ENCODE results near the gene NLRP3. TPM values are rescaled to one million over a fixed set of nuclear protein-coding genes. Genes with fewer than 3 reads are reported as not detected.
"Not testable (repeated sequence)": the region's sequence is repeated elsewhere in the genome, so short reads cannot be mapped to it uniquely, and the experiment has no call there.

NLRP3 gene
- total RNA-seq (2014; rRNA removed; shearing (Covaris generic)), result 0.55 and 1.4 TPM in 2 replicates

DNA sequence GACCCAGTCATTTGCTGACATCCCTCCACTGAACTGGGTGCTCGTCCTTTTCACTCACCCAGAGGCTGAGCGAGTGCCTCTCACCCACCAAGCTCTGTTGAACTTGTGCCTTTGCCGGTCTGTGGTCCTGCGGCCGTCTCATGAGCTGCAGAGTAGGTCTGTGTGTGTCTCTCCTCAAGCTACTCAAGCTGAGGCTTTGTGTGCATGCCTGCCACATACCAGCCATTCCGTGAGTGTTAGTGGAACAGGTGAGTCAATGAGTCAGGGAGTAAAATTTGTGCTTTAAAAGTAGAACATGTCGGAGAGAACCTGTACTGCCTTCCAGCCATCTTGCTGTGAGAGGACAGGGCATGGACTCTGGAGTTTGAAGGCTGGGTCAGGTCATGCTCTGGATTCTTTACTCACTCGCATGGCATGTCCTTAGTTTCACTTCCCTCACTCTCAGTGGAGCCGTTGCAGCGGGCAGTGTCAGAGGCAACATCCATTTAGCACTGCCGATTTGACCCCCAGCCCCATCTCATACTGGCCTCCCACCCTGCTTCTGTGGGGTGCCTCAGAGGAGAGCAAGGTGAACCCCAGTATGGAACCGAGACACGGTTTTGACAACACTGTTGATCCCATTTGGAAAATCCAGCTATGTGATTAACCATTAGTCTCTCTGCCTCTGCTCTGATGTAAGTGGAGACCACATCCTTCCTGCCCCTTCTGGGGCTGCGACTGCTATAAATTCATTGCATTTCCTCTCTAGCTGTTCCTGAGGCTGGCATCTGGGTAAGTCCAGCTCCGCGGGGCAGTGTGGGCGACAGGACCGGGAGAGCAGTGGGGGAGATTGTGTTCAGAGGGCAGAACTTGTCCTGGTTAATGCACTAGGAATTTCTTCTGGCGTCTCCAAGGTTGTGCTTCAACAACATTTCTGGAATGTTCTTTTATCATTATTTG, at the start of gene NLRP3:
TSS of gene NLRP3 (plus strand) at position 751 of the 939 bp plus-strand sequence. CDS start 2,628 bp downstream, outside the sequence.
- no peak for DNase-seq
- Histone ChIP-seq H3K36me3 (replicated peaks; ENCODE audit: control insufficient read depth, insufficient read depth, low read length) (no peaks in the 10 kb centered on the region), H3K27me3 (ENCODE audit: control insufficient read depth, insufficient read depth, low read length) (no peaks in the 10 kb centered on the region), H3K4me3 (ENCODE audit: insufficient read depth, low read depth, low read length) (no peak within 1 kb of the TSS)

DNA sequence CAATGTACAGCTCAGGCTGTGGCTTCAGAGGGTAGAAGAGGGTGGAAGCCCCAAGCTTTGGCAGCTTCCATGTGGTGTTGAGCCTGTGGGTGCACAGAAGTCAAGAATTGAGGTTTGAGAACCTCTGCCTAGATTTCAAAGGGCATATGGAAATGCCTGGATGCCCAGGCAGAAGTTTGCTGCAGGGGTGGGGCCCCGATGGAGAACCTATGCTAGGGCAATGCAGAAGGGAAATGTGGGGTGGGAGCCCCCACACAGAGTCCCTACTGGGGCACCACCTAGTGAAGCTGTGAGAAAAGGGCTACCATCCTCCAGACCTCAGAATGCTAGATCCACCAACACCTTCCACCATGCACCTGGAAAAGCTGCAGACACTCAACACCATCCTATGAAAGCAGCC, 49.6 kb upstream of the NLRP3 start:
- not testable (repeated sequence) for DNase-seq; H3K4me3 ChIP-seq (ENCODE audit: insufficient read depth, low read depth, low read length); H3K27me3 ChIP-seq (ENCODE audit: control insufficient read depth, insufficient read depth, low read length); H3K36me3 ChIP-seq (replicated peaks; ENCODE audit: control insufficient read depth, insufficient read depth, low read length)

DNA sequence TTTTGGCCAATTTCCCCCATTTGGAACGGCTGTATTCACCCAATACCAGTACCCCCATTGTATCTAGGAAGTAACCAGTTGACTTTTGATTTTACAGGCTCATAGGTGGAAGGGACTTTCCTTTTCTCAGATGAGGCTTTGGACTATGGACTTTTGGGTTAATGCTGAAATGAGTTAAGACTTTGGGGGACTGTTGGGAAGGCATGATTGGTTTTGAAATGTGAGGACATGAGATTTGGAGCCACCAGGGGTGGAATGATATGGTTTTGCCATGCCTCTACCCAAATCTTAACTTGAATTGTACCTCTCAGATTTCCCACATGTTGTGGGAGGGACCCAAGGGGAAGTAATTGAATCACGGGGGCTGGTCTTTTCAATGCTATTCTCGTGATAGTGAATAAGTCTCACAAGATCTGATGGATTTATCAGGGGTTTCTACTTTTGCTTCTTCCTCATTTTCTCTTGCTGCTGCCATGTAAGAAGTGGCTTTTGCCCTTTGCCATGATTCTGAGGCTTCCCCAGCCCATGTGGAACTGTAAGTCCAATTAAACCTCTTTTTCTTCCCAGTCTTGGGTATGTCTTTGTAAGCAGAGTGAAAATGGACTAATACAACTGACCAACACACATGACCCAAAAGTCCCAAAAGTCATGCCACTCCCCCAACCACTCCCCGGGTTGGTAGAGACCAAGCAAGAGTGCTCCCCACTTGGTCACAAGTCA, 48.9 kb upstream of the NLRP3 start:
- Histone ChIP-seq H3K27me3 (ENCODE audit: control insufficient read depth, insufficient read depth, low read length) (no peaks in the 10 kb centered on the region), H3K4me3 (ENCODE audit: insufficient read depth, low read depth, low read length) (no peak overlapping the region), H3K36me3 (replicated peaks; ENCODE audit: control insufficient read depth, insufficient read depth, low read length) (no peaks in the 10 kb centered on the region)
- DNase-seq, result no peak

DNA sequence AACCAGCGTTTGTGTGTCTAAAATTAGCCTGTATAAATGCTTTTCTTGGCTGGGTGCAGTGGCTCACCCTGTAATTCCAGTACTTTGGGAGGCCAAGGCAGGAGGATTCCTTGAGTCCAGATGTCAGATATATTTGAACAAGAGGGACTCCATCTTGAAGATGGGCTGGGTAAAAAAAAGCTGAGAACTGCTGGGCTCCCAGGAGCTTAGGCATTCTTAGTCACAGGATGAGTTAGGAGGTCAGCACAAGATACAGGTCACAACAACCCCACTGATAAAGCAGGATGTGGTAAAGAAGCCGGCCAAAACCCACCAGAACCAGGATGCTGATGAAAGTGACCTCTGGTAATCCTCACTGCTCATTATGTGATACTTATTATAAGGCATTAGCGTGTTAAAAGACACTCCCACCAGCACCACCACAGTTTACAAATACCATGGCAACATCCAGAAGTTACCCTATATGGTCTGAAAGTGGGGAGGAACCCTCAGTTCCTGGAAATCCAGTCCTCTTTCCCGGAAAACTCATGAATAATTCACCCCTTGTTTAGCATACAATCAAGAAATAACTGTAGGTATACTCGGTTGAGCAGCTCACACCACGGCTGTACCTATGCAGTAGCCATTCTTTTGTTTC, 48.1 kb upstream of the NLRP3 start:
- no peaks in the 10 kb centered on the region for H3K27me3 ChIP-seq (ENCODE audit: control insufficient read depth, insufficient read depth, low read length)
- no peak overlapping the region for H3K4me3 ChIP-seq (ENCODE audit: insufficient read depth, low read depth, low read length)
- DNase-seq, result no peak
- H3K36me3 ChIP-seq (replicated peaks; ENCODE audit: control insufficient read depth, insufficient read depth, low read length), result no peaks in the 10 kb centered on the region

DNA sequence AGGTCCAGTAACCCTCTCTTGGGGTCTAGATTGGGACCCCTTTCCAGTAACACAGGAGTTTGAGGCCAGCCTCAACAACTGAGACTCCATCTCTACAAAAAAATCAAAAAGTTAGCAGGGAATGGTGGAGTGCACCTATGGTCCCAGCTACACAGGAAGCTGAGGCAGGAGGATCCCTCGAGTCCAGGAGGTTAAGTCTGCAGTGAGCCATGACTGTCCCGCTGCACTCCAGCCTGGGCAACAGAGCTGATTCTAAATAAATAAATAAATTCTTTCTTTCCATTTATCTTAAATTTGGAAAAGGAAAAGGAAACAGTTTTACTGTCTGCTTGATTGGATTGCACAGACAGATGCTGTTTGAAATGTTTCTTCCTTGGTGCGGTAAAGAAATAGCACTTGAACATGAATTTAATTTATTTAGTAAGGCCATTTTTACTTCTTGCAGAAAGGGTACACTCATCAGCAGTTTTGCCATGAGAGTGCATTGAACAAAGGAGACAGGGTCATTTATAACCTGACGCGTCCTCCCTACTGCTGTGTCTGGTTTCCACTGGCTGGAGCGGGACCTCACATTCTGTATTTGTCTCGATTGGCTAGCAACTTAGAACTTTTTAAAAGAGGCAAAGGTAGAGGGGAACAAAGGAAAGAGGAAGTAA, 47.4 kb upstream of the NLRP3 start:
- no peak for DNase-seq
- Histone ChIP-seq H3K27me3 (ENCODE audit: control insufficient read depth, insufficient read depth, low read length) (no peaks in the 10 kb centered on the region), H3K4me3 (ENCODE audit: insufficient read depth, low read depth, low read length) (no peak overlapping the region), H3K36me3 (replicated peaks; ENCODE audit: control insufficient read depth, insufficient read depth, low read length) (no peaks in the 10 kb centered on the region)

DNA sequence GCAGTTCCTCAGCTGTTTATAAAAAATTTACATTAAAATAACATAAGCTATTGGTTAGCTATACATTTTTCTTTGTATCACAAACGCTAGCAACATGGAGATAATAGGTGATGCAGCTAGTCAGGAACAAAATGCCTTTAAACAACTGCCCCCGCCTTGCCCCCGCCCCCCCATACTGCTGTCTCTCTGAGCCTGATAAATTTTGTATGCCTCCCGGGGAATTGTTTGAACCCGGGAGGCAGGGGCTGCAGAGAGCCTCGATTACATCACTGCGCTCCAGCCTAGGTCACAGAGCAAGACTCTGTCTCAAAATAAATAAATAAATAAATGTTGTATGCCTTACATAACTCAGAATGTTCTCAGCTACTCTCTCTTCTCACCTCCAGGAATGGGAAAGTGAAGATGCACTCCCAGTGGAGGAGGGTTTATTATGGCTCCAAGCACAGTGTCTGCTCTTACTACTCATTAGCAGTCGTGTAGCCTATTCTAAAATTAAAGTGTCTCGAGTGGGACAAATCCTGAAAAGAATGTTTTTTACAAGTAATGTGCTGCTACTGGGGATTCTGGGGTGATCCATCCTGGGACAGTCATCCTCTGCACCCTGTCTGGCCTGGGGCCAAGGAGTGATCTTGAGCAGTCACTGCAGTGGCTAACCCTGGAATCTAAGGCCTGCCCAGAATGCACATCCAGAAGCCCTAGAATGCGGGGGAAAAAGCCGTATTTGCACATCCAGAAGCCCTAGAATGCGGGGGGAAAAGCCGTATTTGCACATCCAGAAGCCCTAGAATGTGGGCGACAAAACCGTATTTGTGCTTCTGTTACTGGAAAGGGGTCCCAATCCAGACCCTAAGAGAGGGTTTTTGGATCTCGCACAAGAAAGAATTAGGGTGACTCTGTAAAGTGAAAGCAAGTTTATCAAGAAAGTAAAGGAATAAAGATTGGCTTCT, 44.9 kb upstream of the NLRP3 start:
- H3K36me3 ChIP-seq (replicated peaks; ENCODE audit: control insufficient read depth, insufficient read depth, low read length), result no peaks in the 10 kb centered on the region
- H3K4me3 ChIP-seq (ENCODE audit: insufficient read depth, low read depth, low read length), result no peak overlapping the region
- H3K27me3 ChIP-seq (ENCODE audit: control insufficient read depth, insufficient read depth, low read length), result no peaks in the 10 kb centered on the region
- no peak for DNase-seq

DNA sequence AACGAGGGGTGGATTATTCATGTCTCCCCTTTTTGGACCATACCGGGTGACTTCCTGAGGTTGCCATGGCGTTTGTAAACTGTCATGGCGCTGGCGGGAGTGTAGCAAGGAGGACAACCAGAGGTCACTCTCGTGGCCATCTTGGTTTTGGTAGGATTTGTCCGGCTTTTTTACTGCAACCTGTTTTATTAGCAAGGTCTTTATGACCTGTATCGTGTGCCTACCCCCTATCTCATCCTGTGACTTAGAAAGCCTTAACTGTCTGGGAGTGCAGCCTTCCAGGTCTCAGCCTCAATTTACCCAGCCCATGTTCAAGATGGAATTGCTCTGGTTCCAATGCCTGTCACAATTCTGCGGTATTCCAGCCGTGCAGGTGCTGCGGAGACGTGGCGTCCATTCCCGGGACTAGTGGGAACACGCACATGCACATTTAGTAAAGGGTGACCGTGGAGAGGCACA, 44.1 kb upstream of the NLRP3 start:
- Histone ChIP-seq H3K27me3 (ENCODE audit: control insufficient read depth, insufficient read depth, low read length) (no peaks in the 10 kb centered on the region), H3K36me3 (replicated peaks; ENCODE audit: control insufficient read depth, insufficient read depth, low read length) (no peaks in the 10 kb centered on the region), H3K4me3 (ENCODE audit: insufficient read depth, low read depth, low read length) (no peak overlapping the region)
- DNase-seq, result no peak

DNA sequence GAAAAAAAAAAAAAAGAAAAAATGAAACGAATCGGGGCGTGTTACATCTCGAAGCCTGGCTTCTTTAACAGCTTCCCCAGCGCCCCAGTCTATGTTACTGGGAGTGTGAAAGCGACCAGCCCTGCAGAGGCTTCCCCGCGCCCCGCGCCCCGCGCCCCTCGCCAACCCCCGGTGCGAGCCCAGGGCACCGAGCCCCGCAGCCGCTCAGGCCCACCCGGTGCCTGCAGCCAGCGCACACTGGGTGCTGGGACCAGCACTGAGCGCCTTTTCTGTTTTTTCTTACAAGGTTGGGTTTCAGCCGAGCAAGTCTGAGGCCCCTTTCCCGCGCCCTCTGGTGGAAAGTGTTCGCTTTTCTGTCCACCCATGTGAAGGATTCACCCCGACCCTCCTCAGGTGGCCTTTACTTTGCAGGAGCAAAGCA, 42.2 kb upstream of the NLRP3 start:
- Histone ChIP-seq H3K36me3 (replicated peaks; ENCODE audit: control insufficient read depth, insufficient read depth, low read length) (no peaks in the 10 kb centered on the region), H3K27me3 (ENCODE audit: control insufficient read depth, insufficient read depth, low read length) (no peaks in the 10 kb centered on the region), H3K4me3 (ENCODE audit: insufficient read depth, low read depth, low read length) (peak overlapping the region; percentile 10; the same call in 1 of the 2 replicates)
- peak; percentile 79 for DNase-seq

DNA sequence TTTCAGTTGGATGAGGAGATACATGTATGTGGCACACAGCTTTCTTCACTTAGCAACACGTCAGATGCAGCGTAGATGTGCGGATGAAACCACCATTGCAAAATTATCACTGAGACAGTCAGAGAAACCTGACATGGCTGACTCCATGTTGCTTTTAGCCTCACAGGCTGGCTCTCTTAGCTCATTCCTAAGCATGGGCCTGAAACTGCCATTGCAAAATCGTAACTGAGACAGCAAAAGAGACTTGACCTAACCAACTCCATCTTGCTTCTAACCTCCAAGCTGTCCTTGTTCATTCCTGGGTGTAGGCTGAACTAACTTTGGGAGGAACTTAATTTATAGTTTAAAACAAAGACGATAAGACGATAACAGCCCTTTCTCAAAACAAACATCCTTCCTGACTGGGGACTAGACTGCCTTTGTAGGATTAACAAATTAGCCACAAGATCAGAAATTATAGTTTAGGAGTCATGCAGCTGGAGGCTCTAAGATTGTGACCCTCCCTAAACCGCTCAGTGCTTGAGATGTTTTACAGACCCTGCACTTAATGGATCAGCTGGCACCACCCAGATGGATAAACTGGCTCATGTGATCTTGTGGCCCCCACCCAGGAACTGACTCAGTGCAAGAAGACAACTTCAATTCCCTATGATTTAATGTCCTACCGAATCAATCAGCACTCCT, 41.2 kb upstream of the NLRP3 start:
- H3K4me3 ChIP-seq (ENCODE audit: insufficient read depth, low read depth, low read length); H3K27me3 ChIP-seq (ENCODE audit: control insufficient read depth, insufficient read depth, low read length); DNase-seq; H3K36me3 ChIP-seq (replicated peaks; ENCODE audit: control insufficient read depth, insufficient read depth, low read length): not testable (repeated sequence)

DNA sequence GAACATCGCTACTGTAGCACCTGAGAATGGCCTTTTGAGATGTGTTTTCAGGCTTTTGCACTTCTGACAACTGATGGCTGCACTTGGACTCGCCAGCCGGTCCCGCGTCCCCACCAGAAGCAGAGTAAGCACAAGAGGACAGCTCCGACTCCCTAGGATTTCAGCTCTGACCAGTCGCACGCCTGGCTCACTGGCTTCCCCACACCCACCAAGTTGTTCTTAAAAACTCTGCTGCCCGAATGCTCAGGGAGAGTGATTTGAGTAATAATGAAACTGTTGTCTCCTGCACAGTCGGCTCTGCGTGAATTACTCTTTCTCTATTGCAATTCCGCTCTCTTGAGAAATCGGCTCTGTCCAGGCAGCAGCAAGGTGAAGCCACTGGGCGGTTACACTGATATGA, 40.2 kb upstream of the NLRP3 start:
- Histone ChIP-seq H3K36me3 (replicated peaks; ENCODE audit: control insufficient read depth, insufficient read depth, low read length) (no peaks in the 10 kb centered on the region), H3K4me3 (ENCODE audit: insufficient read depth, low read depth, low read length) (no peak overlapping the region), H3K27me3 (ENCODE audit: control insufficient read depth, insufficient read depth, low read length) (no peaks in the 10 kb centered on the region)
- DNase-seq, result peak; percentile 33

DNA sequence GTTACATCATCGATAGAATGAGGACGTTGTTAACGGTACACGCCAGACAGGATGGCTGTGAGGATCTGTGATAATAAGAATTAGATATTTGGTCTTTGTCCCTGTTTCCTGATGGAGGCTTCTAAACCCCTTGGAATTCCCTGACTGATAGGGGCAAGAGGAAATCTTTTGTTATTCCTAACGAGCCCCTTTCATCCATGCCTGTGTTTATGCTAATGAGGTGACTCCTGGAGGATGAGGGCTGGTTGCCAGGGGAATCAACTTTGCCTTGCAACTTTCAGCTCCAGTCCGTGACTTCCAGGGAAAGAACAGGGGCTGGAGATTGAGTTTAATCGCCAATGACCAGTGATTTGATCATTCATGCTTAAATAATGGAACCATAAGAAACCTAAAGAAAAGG, 39.3 kb upstream of the NLRP3 start:
- H3K36me3 ChIP-seq (replicated peaks; ENCODE audit: control insufficient read depth, insufficient read depth, low read length), result no peaks in the 10 kb centered on the region
- peak; percentile 77 for DNase-seq

DNA sequence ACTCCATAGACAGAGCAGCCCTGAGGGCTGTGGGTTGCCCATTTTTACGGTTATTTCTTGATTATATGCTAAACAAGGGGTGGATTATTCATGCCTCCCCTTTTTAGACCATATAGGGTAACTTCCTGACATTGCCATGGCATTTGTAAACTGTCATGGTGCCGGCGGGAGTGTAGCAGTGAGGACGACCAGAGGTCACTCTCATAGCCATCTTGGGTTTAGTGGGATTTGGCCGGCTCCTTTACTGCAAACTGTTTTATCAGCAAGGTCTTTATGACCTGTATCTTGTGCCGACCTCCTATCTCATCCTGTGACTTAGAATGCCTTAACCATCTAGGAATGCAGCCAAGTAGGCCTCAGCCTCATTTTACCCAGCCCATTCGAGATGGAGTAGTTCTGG, 38.3 kb upstream of the NLRP3 start:
- H3K4me3 ChIP-seq (ENCODE audit: insufficient read depth, low read depth, low read length); H3K27me3 ChIP-seq (ENCODE audit: control insufficient read depth, insufficient read depth, low read length); DNase-seq; H3K36me3 ChIP-seq (replicated peaks; ENCODE audit: control insufficient read depth, insufficient read depth, low read length): not testable (repeated sequence)

More for the DNA sequence above, 39.3 kb upstream of the NLRP3 start:
- peak overlapping the region; percentile 27 for H3K4me3 ChIP-seq (ENCODE audit: insufficient read depth, low read depth, low read length)
- H3K27me3 ChIP-seq (ENCODE audit: control insufficient read depth, insufficient read depth, low read length), result no peaks in the 10 kb centered on the region
